GM12891 (cell line): ENCODE data around the gene COL1A1.

Experiments used
- PAX5 ChIP-seq: IDR thresholded peaks from 2 replicates; pipeline ENCODE4 v1.6.1; 2011; ENCODE audit warnings: low read length, moderate library complexity, mild to moderate bottlenecking; ENCODE audit not compliant: insufficient read depth, severe bottlenecking
- POLR2A ChIP-seq: IDR thresholded peaks from 2 replicates; pipeline ENCODE4 v1.6.1; 2011; ENCODE audit warnings: low read depth, low read length, control low read depth

DNA sequence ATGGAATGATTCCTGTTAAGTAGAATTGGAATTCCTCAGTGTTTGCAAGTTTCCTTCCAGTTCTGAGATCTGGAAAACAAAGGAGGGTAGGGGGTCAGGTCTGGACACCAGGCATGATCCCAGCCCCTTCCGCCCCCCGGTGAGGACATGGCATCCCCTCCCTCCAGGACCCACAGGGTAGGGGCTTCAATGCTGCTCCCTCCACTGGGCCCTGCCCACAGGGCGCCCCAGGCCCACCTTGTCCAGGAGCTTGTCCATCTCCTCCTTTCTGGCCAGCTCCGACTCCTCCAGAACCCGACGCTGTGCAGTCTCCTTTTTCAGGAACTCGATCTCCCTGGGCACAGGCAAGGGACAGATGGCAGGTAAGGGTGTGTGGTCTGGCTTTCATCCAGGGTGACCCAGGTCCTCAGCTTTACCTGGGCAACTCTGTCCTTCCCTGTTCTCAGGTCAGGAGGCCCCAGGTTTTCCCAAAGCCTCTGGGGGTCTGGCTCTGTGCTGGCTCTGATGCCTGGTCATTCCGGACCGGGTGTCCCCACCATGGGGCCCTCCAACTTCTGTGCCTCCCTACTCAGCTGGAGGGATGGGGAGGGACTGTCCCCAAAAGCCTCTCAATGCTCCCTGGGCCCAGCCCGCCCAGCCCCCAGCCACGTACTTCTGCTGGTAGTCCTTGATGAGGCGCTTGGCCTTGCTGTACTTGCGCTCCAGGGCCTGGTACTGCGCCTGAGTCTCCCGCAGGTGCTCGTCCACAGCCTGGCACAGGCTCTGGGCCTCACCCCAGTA, 65.9 kb downstream of the COL1A1 start:
- TF ChIP-seq POLR2A (no peak), PAX5 (no peak)
